Stimulated activated CD8-positive, alpha-beta memory T cell treated with anti-CD3 and anti-CD28 coated beads, Interleukin-15, amount 100 ng/mL, for 1 hour (primary cell): ENCODE results near the gene SNAI1.

Experiments used
- DNase-seq: peaks from one replicate; pipeline ENCODE4 v3.0.0-alpha.2; 2020; ENCODE audit warnings: low read depth

SNAI1 gene

GRCh38 chr20:50037575-50037974, 54.8 kb downstream of the SNAI1 start:
- no peak for DNase-seq

GRCh38 chr20:50038169-50038568, 55.4 kb downstream of the SNAI1 start:
- DNase-seq: no peak
